ENCODE results near the gene PIAS1. TPM values are rescaled to one million over a fixed set of nuclear protein-coding genes. Genes with fewer than 3 reads are reported as not detected.
A peak's percentile ranks its signal among the peaks of the same experiment; 100 is the strongest.

The PIAS1 gene
- total RNA-seq, 3 donors from 2014 or later (not counting 1 experiment from before 2014, with no cell fraction given) = 94.7 to 103 (median 99.2) TPM

DNA sequence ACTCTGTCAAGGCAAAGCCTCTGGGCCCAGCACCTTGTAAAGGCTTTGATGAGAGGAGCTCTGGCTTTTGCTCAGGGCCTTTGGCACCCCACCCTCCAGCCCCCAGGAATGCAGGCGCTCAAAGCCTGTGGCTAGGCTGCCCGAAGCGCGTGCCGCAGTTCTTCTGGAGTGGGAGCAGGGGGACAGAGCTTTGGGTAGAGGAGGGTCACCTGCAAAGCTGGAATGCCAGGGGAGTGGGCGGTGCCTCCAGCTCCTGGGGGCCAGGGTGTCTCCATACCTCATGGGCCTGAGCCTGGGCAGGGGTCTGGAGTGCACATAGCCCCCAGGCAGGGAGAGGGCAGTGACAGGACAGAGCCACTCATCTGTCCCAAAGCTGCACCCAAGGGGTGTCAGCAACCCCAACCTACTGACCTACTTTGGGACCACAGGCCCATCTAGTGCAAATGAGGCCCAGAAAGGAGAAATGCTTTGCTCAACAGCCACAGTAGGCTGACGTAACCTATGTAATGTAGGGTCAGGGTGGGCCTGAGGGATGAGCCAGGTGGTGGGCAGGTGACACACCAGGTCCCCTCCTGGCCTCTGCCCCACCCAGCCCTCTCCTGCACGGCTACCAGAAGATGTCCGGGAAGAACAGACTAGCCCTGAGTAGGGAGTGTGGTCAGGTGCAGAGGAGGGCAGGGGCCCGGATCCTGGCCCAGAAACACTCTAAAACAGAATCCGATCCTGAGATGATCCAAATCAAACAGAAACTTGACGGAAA, 153.2 kb downstream of the PIAS1 start:
- H3K4me1 ChIP-seq (ENCODE audit: control insufficient read depth, insufficient read depth, low read length) = peaks cover 33% of the 10 kb centered on the region
- TF ChIP-seq, protein P1, sequence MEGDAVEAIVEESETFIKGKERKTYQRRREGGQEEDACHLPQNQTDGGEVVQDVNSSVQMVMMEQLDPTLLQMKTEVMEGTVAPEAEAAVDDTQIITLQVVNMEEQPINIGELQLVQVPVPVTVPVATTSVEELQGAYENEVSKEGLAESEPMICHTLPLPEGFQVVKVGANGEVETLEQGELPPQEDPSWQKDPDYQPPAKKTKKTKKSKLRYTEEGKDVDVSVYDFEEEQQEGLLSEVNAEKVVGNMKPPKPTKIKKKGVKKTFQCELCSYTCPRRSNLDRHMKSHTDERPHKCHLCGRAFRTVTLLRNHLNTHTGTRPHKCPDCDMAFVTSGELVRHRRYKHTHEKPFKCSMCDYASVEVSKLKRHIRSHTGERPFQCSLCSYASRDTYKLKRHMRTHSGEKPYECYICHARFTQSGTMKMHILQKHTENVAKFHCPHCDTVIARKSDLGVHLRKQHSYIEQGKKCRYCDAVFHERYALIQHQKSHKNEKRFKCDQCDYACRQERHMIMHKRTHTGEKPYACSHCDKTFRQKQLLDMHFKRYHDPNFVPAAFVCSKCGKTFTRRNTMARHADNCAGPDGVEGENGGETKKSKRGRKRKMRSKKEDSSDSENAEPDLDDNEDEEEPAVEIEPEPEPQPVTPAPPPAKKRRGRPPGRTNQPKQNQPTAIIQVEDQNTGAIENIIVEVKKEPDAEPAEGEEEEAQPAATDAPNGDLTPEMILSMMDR (IDR thresholded peaks at IDR 0.05) = no peak
- no peak overlapping the region for H3K27ac ChIP-seq (ENCODE audit: low read length)
- H3K9me3 ChIP-seq (ENCODE audit: control insufficient read depth, insufficient read depth, low read length) = no peaks in the 10 kb centered on the region
- intact Hi-C loops (cut with micrococcal nuclease) = no loop called here
- Mint-ChIP-seq H3K4me3 (no peak overlapping the region), H3K9me3 (no peaks in the 10 kb centered on the region), H3K4me1 (peaks cover 0 to 32% of the 10 kb centered on the region in 2 donors), H3K27ac (no peak overlapping the region), H3K27me3 (ENCODE audit: low read depth in 2 of 2) (no peaks in the 10 kb centered on the region), H3K36me3 (no peaks in the 10 kb centered on the region)
- ATAC-seq (no peak), DNase-seq (no peak)
- H3K36me3 ChIP-seq (ENCODE audit: control insufficient read depth, insufficient read depth, low read length) = no peaks in the 10 kb centered on the region
- H3K4me3 ChIP-seq (ENCODE audit: low read length) = no peak overlapping the region
- no peaks in the 10 kb centered on the region for H3K27me3 ChIP-seq (ENCODE audit: control insufficient read depth, insufficient read depth, low read length)
- 92% methylated on average over 12 of the region's 12 CpGs for WGBS (ENCODE audit: insufficient coverage)

DNA sequence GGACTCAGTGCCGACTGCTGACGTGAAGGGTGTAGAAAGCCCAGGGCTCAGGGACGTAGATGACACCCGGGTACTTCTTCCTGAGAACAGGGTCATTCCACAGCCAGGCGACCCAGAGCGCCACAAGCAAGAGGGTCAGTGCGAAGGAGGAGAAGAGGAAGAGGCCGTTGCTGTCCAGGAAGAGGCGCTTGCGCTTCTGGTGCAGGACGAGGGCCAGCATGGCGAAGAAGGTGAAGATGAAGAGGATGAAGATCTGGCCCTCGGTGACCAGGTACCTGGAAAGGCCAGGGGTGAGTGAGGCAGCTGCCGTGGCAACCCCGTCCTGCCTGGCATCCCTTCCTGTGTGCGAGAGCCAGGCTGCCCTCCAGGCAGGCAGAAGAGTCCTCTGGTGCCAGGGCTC, 154.0 kb downstream of the PIAS1 start:
- Histone ChIP-seq H3K27ac (ENCODE audit: low read length) (no peak overlapping the region), H3K36me3 (ENCODE audit: control insufficient read depth, insufficient read depth, low read length) (no peaks in the 10 kb centered on the region), H3K27me3 (ENCODE audit: control insufficient read depth, insufficient read depth, low read length) (no peaks in the 10 kb centered on the region), H3K4me1 (ENCODE audit: control insufficient read depth, insufficient read depth, low read length) (peaks cover 33% of the 10 kb centered on the region), H3K9me3 (ENCODE audit: control insufficient read depth, insufficient read depth, low read length) (no peaks in the 10 kb centered on the region), H3K4me3 (ENCODE audit: low read length) (no peak overlapping the region)
- no peaks in the 10 kb centered on the region for H3K36me3 Mint-ChIP-seq
- ATAC-seq (no peak), DNase-seq (no peak)
- intact Hi-C loops (cut with micrococcal nuclease) = no loop called here
- TF ChIP-seq, protein P1 (IDR thresholded peaks at IDR 0.05) = no peak
- no peaks in the 10 kb centered on the region for H3K9me3 Mint-ChIP-seq
- 92% methylated on average over 16 of the region's 16 CpGs for whole genome bisulfite sequencing (ENCODE audit: insufficient coverage)
- no peak overlapping the region for H3K4me3 Mint-ChIP-seq
- no peak overlapping the region for H3K27ac Mint-ChIP-seq
- peaks cover 0 to 32% of the 10 kb centered on the region in 2 donors for H3K4me1 Mint-ChIP-seq
- H3K27me3 Mint-ChIP-seq (ENCODE audit: low read depth in 2 of 2) = no peaks in the 10 kb centered on the region

DNA sequence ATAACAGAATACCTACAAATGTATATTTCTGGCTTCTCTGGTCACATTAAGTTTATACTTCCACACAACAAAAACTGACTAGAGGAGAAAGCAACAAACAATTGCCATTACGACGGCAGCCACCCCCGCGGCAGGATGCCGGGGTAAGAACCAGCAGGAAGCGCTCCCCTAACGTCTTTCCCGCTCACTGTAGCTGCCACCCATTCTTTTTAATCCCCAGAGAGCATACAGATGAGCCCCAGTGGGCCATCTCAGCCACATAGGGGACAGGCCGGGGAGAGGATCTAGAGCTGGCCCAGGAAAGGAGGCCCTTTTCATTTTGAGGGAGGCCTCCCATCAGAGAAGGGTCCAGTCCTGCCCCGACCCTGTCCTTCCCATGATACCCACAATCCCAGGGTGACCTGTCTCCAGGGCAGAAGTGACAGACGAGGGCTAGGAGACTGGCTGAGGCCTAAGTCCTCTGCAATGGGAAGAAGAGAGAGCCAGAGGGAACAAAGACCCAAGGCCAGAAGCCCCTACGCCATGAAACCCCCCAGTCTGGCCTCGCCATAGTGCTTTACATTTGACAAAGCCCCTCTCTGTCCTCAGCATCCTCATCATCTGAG, 154.6 kb downstream of the PIAS1 start:
- Mint-ChIP-seq H3K27me3 (ENCODE audit: low read depth in 2 of 2) (no peaks in the 10 kb centered on the region), H3K4me1 (peaks cover 0 to 32% of the 10 kb centered on the region in 2 donors), H3K4me3 (no peak overlapping the region), H3K36me3 (no peaks in the 10 kb centered on the region), H3K27ac (peak overlapping the region in 1 of 2 donors; percentile 63), H3K9me3 (no peaks in the 10 kb centered on the region)
- Histone ChIP-seq H3K36me3 (ENCODE audit: control insufficient read depth, insufficient read depth, low read length) (no peaks in the 10 kb centered on the region), H3K4me3 (ENCODE audit: low read length) (no peak overlapping the region), H3K27me3 (ENCODE audit: control insufficient read depth, insufficient read depth, low read length) (no peaks in the 10 kb centered on the region), H3K27ac (ENCODE audit: low read length) (no peak overlapping the region), H3K4me1 (ENCODE audit: control insufficient read depth, insufficient read depth, low read length) (peaks cover 33% of the 10 kb centered on the region), H3K9me3 (ENCODE audit: control insufficient read depth, insufficient read depth, low read length) (no peaks in the 10 kb centered on the region)
- intact Hi-C loops (cut with micrococcal nuclease) = no loop called here
- peak in 1 of 2 donors; percentile 26 for DNase-seq
- WGBS (ENCODE audit: insufficient coverage) = 55% methylated on average over 13 of the region's 13 CpGs
- TF ChIP-seq, protein P1 (IDR thresholded peaks at IDR 0.05) = no peak
- no peak for ATAC-seq
